Measurements from ENCODE around the gene CWC22.
"Not testable (repeated sequence)": the region's sequence is repeated elsewhere in the genome, so short reads cannot be mapped to it uniquely, and the experiment has no call there.

Gene CWC22

DNA sequence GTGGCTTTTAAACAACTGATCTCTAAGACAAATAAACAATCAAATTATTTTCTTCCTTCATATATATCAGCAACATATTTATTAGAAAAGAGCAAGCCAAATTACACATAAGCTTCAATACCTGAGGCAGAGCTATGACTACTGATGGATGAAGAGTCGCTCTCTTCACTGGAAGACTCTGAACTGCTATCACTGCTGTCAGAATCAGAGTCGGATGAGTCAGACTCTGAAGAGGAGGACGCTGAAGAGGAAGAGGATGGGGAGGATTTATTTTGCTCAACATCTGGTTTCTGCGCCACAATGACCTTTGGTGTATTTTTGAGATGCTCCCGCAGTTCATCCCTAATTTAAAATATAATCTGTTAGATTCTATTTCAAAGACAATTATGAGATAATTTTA is 56.7 kb downstream of the CWC22 start:
- DNase-seq = no peak

GRCh38 chr2:179949438-179949837 is 57.7 kb downstream of the CWC22 start:
- no peak for DNase-seq

GRCh38 chr2:179948058-179948457 is 59.0 kb downstream of the CWC22 start:
- DNase-seq = no peak

DNA sequence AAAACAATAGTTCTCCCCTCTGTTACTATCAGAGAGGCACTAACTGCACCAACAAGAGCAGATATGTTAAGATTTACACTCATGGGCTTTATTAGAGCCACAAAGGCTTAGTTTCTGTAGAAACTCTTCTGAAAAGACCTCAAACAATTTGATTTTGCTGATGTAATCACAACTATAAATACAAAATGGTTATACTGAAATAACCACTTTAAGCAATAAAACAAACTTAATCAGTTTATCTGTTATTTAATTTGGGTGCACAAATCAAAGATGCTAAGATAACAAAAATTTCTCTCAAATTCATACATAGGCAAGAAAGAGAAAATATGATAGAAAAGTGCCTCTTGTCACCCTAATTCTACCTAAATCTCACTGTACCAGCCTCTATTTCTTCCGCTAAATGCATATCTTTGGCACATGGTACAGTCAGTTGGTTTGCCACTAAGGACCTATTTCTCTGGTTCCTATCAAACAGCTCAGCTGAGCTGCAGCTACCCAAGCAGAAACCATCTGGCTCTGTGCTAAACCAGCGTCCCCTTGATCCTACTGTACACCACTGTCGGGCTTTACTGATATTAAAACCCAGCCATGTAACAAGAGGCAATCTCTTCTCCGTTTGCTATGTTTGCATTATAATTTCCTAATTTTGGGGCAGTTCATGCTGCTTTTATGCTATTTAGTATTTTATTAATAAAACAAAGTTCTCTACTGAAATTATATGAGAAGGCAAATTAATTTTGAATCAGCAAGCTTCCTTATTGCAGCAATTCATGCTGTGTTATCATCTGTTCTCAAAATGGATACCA is 60.1 kb downstream of the CWC22 start:
- DNase-seq = no peak

- DNase-seq = no peak
Observed at GRCh38 chr2:179946346-179946745, 60.8 kb downstream of the CWC22 start.

- no peak for DNase-seq
Observed at GRCh38 chr2:179939259-179939658, 67.8 kb downstream of the CWC22 start.

GRCh38 chr2:179938026-179938425 is 69.1 kb downstream of the CWC22 start:
- DNase-seq = no peak

DNA sequence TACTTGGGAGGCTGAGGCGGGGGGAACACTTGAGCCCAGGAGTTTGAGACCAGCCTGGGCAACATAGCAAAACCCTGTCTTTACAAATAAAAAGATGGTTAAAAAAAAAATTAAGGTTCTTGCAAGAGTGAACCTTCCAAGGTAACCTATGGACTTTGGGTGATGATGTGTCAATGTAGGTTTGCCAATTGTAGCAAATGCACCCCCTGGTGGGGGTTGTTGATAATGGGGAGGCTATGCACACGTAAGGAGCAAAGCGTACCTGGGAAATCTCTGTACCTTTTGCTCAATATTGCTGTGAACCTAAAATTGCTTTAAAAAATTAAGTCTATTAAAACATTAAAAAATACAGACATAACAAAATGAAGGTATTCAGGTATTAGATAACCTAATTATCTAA is 70.4 kb downstream of the CWC22 start:
- DNase-seq = peak; percentile 6

- DNase-seq = peak; percentile 9
Observed at GRCh38 chr2:179936141-179936540, 71.0 kb downstream of the CWC22 start.

GRCh38 chr2:179932786-179933185 is 74.3 kb downstream of the CWC22 start:
- DNase-seq = no peak

GRCh38 chr2:179931502-179931901 is 75.6 kb downstream of the CWC22 start:
- DNase-seq = no peak

GRCh38 chr2:179929997-179930396 is 77.1 kb downstream of the CWC22 start:
- DNase-seq = not testable (repeated sequence)

DNA sequence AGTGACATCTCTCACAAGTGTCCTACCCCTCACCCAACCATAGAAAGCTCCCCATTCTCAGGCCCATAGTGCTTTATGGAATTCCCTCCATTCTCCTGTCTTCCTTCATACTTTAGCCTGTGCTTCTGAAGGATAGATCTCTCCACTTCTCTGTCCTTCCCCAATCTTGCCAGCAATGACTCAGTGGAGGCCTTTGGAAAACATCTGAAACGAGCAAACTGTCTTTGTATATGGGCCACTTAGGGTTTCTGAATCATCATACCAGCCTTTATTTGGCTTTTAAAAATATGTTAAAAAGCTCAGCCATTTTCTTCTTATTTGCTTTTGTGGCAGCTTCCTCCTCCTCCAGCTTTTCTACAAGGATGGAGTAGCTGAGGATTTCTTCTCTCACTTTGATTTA is 80.1 kb downstream of the CWC22 start:
- DNase-seq = no peak

GRCh38 chr2:179925713-179926112 is 81.4 kb downstream of the CWC22 start:
- DNase-seq = no peak

DNA sequence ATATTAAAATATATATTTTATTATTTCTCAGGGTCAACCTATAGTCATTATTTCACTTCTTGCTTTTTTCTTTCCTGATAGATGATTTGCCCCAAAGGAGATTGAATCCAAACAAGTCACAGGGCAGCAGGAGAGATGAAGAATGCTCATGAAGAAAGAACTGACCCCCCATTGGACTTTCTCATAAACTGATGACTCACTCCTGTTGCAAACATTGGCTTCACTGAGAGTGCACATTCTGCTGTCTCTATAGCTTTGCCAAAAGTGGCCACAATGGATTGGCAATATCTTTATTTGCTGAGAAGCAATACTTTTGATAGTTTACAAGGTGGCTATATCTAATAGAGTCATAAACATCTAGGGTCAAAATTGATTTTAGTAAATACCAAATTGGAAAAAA is 89.8 kb downstream of the CWC22 start:
- DNase-seq = peak; percentile 44

DNA sequence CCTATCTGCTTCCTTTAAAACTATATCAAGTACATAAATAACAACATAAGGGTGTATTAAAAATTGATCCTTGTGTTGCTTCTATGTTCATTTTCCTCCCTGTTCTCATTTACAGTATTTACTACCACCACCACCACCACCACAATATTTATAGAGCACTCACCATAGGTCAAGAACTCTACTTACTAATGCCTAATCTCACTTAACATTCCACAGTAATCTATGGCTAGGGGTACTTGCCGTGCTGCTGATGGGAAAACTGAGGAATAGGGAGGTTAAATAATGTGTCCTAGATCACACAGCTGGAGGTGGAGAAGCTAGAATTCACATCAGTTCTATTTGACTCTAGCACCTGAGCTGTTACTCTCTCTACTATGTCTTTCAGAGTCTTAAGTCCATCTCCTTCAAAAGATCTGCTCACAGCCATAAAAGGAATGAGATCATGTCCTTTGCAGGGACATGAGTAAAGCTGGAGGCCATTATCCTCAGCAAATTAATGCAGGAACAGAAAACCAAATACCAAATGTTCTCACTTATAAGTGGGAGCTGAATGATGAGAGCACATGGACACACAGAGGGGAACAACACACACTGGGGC is 91.6 kb downstream of the CWC22 start:
- no peak for DNase-seq

DNA sequence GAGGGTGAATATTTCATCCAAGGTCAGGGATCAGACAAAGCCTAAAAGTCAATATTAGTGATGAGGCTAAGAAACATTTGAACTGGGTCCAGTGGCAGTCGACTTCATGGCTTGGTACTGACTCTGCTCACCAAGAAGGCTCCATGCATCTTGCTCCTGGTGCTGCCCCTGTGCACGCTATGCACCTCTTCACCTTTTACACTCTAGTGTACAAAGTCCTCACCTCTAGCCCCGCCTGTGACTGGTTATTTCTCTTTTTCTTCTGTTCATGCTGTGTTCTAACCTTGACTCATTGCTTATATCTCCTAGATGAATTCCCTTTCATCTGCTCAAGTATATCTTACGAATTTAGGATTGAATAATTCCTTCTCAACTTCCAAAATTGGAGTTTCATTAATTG is 93.3 kb downstream of the CWC22 start:
- DNase-seq = no peak

- no peak for DNase-seq
Observed at GRCh38 chr2:179911569-179911968, 95.5 kb downstream of the CWC22 start.

- no peak for DNase-seq
Observed at GRCh38 chr2:179910735-179911113, 96.4 kb downstream of the CWC22 start.

GRCh38 chr2:179909845-179910734 is 97.0 kb downstream of the CWC22 start:
- no peak for DNase-seq

DNA sequence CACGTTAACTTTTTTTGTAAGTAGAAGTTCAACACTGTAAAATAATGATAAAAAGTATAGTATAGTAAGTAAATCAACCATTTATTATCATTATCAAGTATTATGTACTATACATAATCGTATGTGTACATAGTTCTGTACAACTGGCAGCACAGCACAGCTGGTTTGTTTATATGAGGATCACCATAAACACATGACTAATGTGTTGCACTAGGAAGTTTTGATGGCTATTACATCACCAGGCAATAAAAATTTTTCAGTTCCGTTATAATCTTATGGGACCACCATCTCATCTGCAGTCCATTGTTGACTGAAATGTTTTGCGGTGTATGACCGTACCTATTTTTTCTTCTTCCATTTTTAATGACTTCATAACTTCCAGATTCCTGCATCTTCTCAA is 106.4 kb downstream of the CWC22 start:
- DNase-seq = no peak

- no peak for DNase-seq
Observed at GRCh38 chr2:179899666-179900065, 107.4 kb downstream of the CWC22 start.

- peak; percentile 22 for DNase-seq
Observed at GRCh38 chr2:179898873-179899272, 108.2 kb downstream of the CWC22 start.

Data from fibroblast of skin of right quadriceps (primary cell).